ENCODE results near the gene LTF. TPM values are rescaled to one million over a fixed set of nuclear protein-coding genes. Genes with fewer than 3 reads are reported as not detected.

LTF gene
- polyA plus RNA-seq, 4 donors = 1.5 to 2.9 (median 2.3) TPM

- no peak for DNase-seq (ENCODE audit: low read depth in 4 of 4, low spot score in 3 of 4)
Observed at GRCh38 chr3:46491089-46492070, 26.7 kb upstream of the LTF start.

GRCh38 chr3:46490338-46491084 is 25.8 kb upstream of the LTF start:
- DNase-seq (ENCODE audit: low read depth in 4 of 4, low spot score in 3 of 4) = no peak

GRCh38 chr3:46489875-46490274 is 25.2 kb upstream of the LTF start:
- DNase-seq (ENCODE audit: low read depth in 4 of 4, low spot score in 3 of 4) = no peak

GRCh38 chr3:46489381-46489780 is 24.7 kb upstream of the LTF start:
- DNase-seq (ENCODE audit: low read depth in 4 of 4, low spot score in 3 of 4) = no peak

GRCh38 chr3:46488735-46489361 is 24.1 kb upstream of the LTF start:
- peak; percentile 63 to 81 (median 72) for DNase-seq (ENCODE audit: low read depth in 4 of 4, low spot score in 3 of 4)

GRCh38 chr3:46485779-46486175 is 21.1 kb upstream of the LTF start:
- no peak for DNase-seq (ENCODE audit: low read depth in 4 of 4, low spot score in 3 of 4)

GRCh38 chr3:46484911-46485778 is 20.4 kb upstream of the LTF start:
- no peak for DNase-seq (ENCODE audit: low read depth in 4 of 4, low spot score in 3 of 4)

- DNase-seq (ENCODE audit: low read depth in 4 of 4, low spot score in 3 of 4) = no peak
Observed at GRCh38 chr3:46484388-46484787, 19.7 kb upstream of the LTF start.

GRCh38 chr3:46483825-46484224 is 19.1 kb upstream of the LTF start:
- DNase-seq (ENCODE audit: low read depth in 4 of 4, low spot score in 3 of 4) = no peak

GRCh38 chr3:46482632-46483350 is 18.1 kb upstream of the LTF start:
- DNase-seq (ENCODE audit: low read depth in 4 of 4, low spot score in 3 of 4) = no peak

GRCh38 chr3:46481636-46482035 is 16.9 kb upstream of the LTF start:
- DNase-seq (ENCODE audit: low read depth in 4 of 4, low spot score in 3 of 4) = no peak

- no peak for DNase-seq (ENCODE audit: low read depth in 4 of 4, low spot score in 3 of 4)
Observed at GRCh38 chr3:46480491-46481195, 15.9 kb upstream of the LTF start.

- no peak for DNase-seq (ENCODE audit: low read depth in 4 of 4, low spot score in 3 of 4)
Observed at GRCh38 chr3:46479696-46480095, 15.0 kb upstream of the LTF start.

- no peak for DNase-seq (ENCODE audit: low read depth in 4 of 4, low spot score in 3 of 4)
Observed at GRCh38 chr3:46479021-46479420, 14.3 kb upstream of the LTF start.

GRCh38 chr3:46478341-46478740 is 13.6 kb upstream of the LTF start:
- no peak for DNase-seq (ENCODE audit: low read depth in 4 of 4, low spot score in 3 of 4)

GRCh38 chr3:46477756-46478155 is 13.1 kb upstream of the LTF start:
- no peak for DNase-seq (ENCODE audit: low read depth in 4 of 4, low spot score in 3 of 4)

- DNase-seq (ENCODE audit: low read depth in 4 of 4, low spot score in 3 of 4) = no peak
Observed at GRCh38 chr3:46477145-46477544, 12.4 kb upstream of the LTF start.

GRCh38 chr3:46472736-46473135 is 8.0 kb upstream of the LTF start:
- no peak for DNase-seq (ENCODE audit: low read depth in 4 of 4, low spot score in 3 of 4)

GRCh38 chr3:46471371-46471914 is 6.7 kb upstream of the LTF start:
- no peak for DNase-seq (ENCODE audit: low read depth in 4 of 4, low spot score in 3 of 4)
